H1 (cell line): ENCODE measurements around the gene CYP4B1.

Experiments
- CTCF ChIP-seq, 3 experiments: IDR thresholded peaks; 1 replicate in 2 of 3; 2 replicates in 1 of 3; pipeline versions ENCODE4 v1.5.1 to v1.6.1; 2011; ENCODE audit warnings: low read length in 3 of 3, mild to moderate bottlenecking in 3 of 3, inconsistent platforms in 2 of 3, low read depth in 1 of 3, moderate library complexity in 1 of 3; ENCODE audit not compliant: insufficient read depth in 1 of 3; ENCODE audit errors: control extremely low read depth in 1 of 3
- NRF1 ChIP-seq: IDR thresholded peaks from 2 replicates; pipeline ENCODE4 v1.6.1; 2011; ENCODE audit warnings: mild to moderate bottlenecking, low read depth, low read length, improper control_type of control experiment
- TAF1 ChIP-seq: IDR thresholded peaks from 2 replicates; pipeline ENCODE4 v1.6.1; 2011; ENCODE audit warnings: mild to moderate bottlenecking, low read depth, low read length

GRCh38 chr1:46772571-46772970, 26.3 kb upstream of the CYP4B1 start:
- TF ChIP-seq CTCF (IDR thresholded peaks at IDR 0.05; ENCODE audit: control extremely low read depth in 1 of 3, insufficient read depth in 1 of 3, low read depth in 1 of 3, low read length in 3 of 3), result no peak
- TF ChIP-seq NRF1, result no peak
- no peak for TF ChIP-seq TAF1
